ENCODE data around the gene CNTNAP2. TPM values are rescaled to one million over a fixed set of nuclear protein-coding genes. Genes with fewer than 3 reads are reported as not detected.

The CNTNAP2 gene
- total RNA-seq, 1 experiment from 2014 or later: 60.0 TPM

DNA sequence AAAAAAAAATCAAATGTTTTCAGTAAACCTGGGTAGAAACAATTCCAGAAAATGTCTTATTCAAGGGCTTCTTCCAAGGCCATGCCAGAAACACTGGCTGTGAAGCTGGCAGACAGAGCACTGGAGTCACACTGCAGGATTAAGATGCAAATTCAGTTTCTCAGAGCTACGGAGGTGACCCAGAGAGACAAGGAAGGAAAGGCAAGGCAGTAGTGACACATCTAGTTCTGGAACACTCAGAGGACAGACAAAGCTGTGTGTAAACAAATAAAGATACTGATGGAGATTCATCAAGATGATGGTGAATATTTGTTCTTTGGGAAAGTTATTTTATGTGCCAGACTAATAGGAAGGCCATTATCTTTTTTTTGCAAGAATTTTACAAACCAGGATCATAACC, 1865.7 kb downstream of the CNTNAP2 start:
- BruUV-seq (replicated peaks): no TSS peak
- ChIA-PET POLR2A (ENCODE audit: low non-redundant PET) (no interaction called here), CTCF (no interaction called here)
- intact Hi-C loops (cut with micrococcal nuclease; ENCODE audit: unreplicated experiment): no loop called here
- no peak for DNase-seq (ENCODE audit: low spot score)
- Histone ChIP-seq H3K27ac (ENCODE audit: low read depth, low read length, poor library complexity, severe bottlenecking) (no peak overlapping the region), H3K4me3 (ENCODE audit: low read depth, low read length, poor library complexity, severe bottlenecking) (no peak overlapping the region), H3K27me3 (replicated peaks; ENCODE audit: insufficient read depth, low read depth, low read length, poor library complexity) (no peaks in the 10 kb centered on the region), H3K36me3 (ENCODE audit: insufficient read depth, low read length, poor library complexity, severe bottlenecking) (no peaks in the 10 kb centered on the region), H3K4me1 (ENCODE audit: insufficient read depth, low read length, poor library complexity, severe bottlenecking) (no peaks in the 10 kb centered on the region), H3K9me3 (ENCODE audit: low read depth, low read length, poor library complexity, severe bottlenecking) (no peaks in the 10 kb centered on the region)
- no peak for TF ChIP-seq CTCF (conservative IDR thresholded peaks at IDR 0.05; ENCODE audit: low read depth, low read length)
- TF ChIP-seq EZH2 (IDR thresholded peaks at IDR 0.05; ENCODE audit: borderline replicate concordance, low read depth, low read length, poor library complexity, severe bottlenecking): no peak

DNA sequence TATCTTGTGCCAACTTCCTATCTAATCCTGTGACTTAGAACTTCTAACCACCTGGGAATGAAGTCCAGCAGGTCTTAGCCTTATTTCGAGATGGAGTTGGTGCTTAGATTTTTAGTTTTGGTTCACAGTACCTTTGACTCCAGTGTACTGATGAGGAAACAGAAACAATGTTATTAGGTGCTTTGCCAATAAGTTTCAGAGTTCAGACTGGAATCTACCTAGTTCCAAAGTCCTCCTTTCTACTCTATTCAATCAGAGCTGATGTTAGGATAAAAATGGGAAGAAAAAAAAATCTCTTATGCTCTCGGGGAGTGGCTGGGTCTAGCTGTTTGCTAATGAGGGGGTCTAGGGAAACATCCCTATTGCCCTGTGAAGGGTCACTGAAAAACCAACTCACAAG, 1867.7 kb downstream of the CNTNAP2 start:
- intact Hi-C loops (cut with micrococcal nuclease; ENCODE audit: unreplicated experiment): no loop called here
- CTCF ChIA-PET: no interaction called here
- Histone ChIP-seq H3K4me1 (ENCODE audit: insufficient read depth, low read length, poor library complexity, severe bottlenecking) (no peaks in the 10 kb centered on the region), H3K27me3 (replicated peaks; ENCODE audit: insufficient read depth, low read depth, low read length, poor library complexity) (no peaks in the 10 kb centered on the region), H3K27ac (ENCODE audit: low read depth, low read length, poor library complexity, severe bottlenecking) (no peak overlapping the region), H3K4me3 (ENCODE audit: low read depth, low read length, poor library complexity, severe bottlenecking) (no peak overlapping the region), H3K9me3 (ENCODE audit: low read depth, low read length, poor library complexity, severe bottlenecking) (no peaks in the 10 kb centered on the region), H3K36me3 (ENCODE audit: insufficient read depth, low read length, poor library complexity, severe bottlenecking) (no peaks in the 10 kb centered on the region)
- TF ChIP-seq EZH2 (IDR thresholded peaks at IDR 0.05; ENCODE audit: borderline replicate concordance, low read depth, low read length, poor library complexity, severe bottlenecking) (no peak), CTCF (conservative IDR thresholded peaks at IDR 0.05; ENCODE audit: low read depth, low read length) (no peak)
- DNase-seq (ENCODE audit: low spot score): no peak
- no TSS peak for BruUV-seq (replicated peaks)
- POLR2A ChIA-PET (ENCODE audit: low non-redundant PET): no interaction called here

DNA sequence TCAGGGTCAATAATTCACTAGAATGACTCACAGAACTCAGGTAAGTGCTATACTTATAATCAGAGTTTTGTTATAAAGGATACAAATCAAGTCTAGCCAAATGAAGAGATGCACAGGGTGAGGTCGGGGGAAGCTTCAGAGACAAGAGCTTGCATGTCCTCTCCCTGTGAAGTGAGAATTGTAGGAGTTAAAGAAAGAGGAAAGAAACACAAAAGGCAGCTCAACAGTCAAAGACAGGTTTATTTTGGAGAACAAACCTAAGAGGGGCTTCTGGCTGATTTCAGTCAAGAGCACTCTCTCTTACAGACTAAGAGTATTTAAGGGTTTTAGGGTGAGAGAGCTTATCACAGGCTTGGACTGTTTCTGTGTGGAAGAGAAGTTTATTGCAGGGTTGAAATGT, 1873.5 kb downstream of the CNTNAP2 start:
- no peaks in the 10 kb centered on the region for H3K9me3 ChIP-seq (ENCODE audit: low read depth, low read length, poor library complexity, severe bottlenecking)

More for the DNA sequence above, 1873.5 kb downstream of the CNTNAP2 start:
- H3K4me1 ChIP-seq (ENCODE audit: insufficient read depth, low read length, poor library complexity, severe bottlenecking): no peaks in the 10 kb centered on the region
- CTCF ChIA-PET: interaction anchor here (0.6 kb wide), 1 partner anchor 1333 kb away, joined by 3 read pairs; no protein-coding TSS in a partner anchor
- H3K36me3 ChIP-seq (ENCODE audit: insufficient read depth, low read length, poor library complexity, severe bottlenecking): no peaks in the 10 kb centered on the region
- BruUV-seq (replicated peaks): no TSS peak
- H3K4me3 ChIP-seq (ENCODE audit: low read depth, low read length, poor library complexity, severe bottlenecking): no peak overlapping the region
- TF ChIP-seq EZH2 (IDR thresholded peaks at IDR 0.05; ENCODE audit: borderline replicate concordance, low read depth, low read length, poor library complexity, severe bottlenecking) (no peak), CTCF (conservative IDR thresholded peaks at IDR 0.05; ENCODE audit: low read depth, low read length) (no peak)
- POLR2A ChIA-PET (ENCODE audit: low non-redundant PET): no interaction called here
- intact Hi-C loops (cut with micrococcal nuclease; ENCODE audit: unreplicated experiment): no loop called here
- DNase-seq (ENCODE audit: low spot score): no peak
- no peaks in the 10 kb centered on the region for H3K27me3 ChIP-seq (replicated peaks; ENCODE audit: insufficient read depth, low read depth, low read length, poor library complexity)
- H3K27ac ChIP-seq (ENCODE audit: low read depth, low read length, poor library complexity, severe bottlenecking): no peak overlapping the region
